Fibroblast of pulmonary artery (primary cell): Measurements from ENCODE around the gene RSPH4A.

Experiments used
- DNase-seq: peaks from one replicate; pipeline ENCODE4 v3.0.0-alpha.2; 2010; ENCODE audit warnings: low read depth
- H3K4me3 ChIP-seq: replicated peaks from 2 replicates; pipeline ENCODE4 v1.5.1; 2011; ENCODE audit warnings: low read depth, mild to moderate bottlenecking, control low read depth, low read length, moderate library complexity
- CTCF ChIP-seq: IDR thresholded peaks from 2 replicates; pipeline ENCODE4 v1.5.1; 2011; ENCODE audit warnings: mild to moderate bottlenecking, control low read depth, low read length, inconsistent platforms; ENCODE audit errors: missing control alignments

The RSPH4A gene

GRCh38 chr6:116575227-116575626, 41.1 kb upstream of the RSPH4A start:
- TF ChIP-seq CTCF: no peak
- DNase-seq: no peak
- no peak overlapping the region for H3K4me3 ChIP-seq

- no peak overlapping the region for H3K4me3 ChIP-seq
- no peak for DNase-seq
- no peak for TF ChIP-seq CTCF
Observed at GRCh38 chr6:116577486-116577885, 38.8 kb upstream of the RSPH4A start.

- DNase-seq: no peak
- TF ChIP-seq CTCF: no peak
- H3K4me3 ChIP-seq: no peak overlapping the region
Observed at GRCh38 chr6:116578335-116578734, 37.9 kb upstream of the RSPH4A start.

- no peak for TF ChIP-seq CTCF
- peak; percentile 28 for DNase-seq
- no peak overlapping the region for H3K4me3 ChIP-seq
Observed at GRCh38 chr6:116579143-116579542, 37.1 kb upstream of the RSPH4A start.

- no peak for TF ChIP-seq CTCF
- DNase-seq: peak; percentile 54
- H3K4me3 ChIP-seq: no peak overlapping the region
Observed at GRCh38 chr6:116580198-116580597, 36.1 kb upstream of the RSPH4A start.

- no peak for TF ChIP-seq CTCF
- DNase-seq: no peak
- H3K4me3 ChIP-seq: no peak overlapping the region
Observed at GRCh38 chr6:116586276-116586675, 30.0 kb upstream of the RSPH4A start.

GRCh38 chr6:116586738-116587137, 29.5 kb upstream of the RSPH4A start:
- H3K4me3 ChIP-seq: no peak overlapping the region
- TF ChIP-seq CTCF: no peak
- no peak for DNase-seq
